GM23338 (cell line): ENCODE measurements around the gene USP43. TPM values are rescaled to one million over a fixed set of nuclear protein-coding genes. Genes with fewer than 3 reads are reported as not detected.

Experiments
- ATAC-seq: fragments of 200-7000 bp; cut with Tn5 transposase; 3 replicates; pipeline ENCODE4 v1.9.1; 2020
- DNase-seq: peaks from one replicate; pipeline ENCODE4 v3.0.0-alpha.2; 2015; ENCODE audit warnings: low spot score
- H2AFZ ChIP-seq: fragments of 200-600 bp; sonication (generic); 2 replicates; pipeline ENCODE4 v1.8.0; 2016; ENCODE audit warnings: antibody characterized with exemption, mild to moderate bottlenecking, moderate library complexity
- H3F3A ChIP-seq: fragments of 200-600 bp; sonication (generic); replicated peaks from 2 replicates; pipeline ENCODE4 v1.8.0; 2017; ENCODE audit warnings: antibody characterized with exemption, mixed run types, low read depth
- H3K27ac ChIP-seq: fragments of 200-600 bp; sonication (generic); 2 replicates; pipeline ENCODE4 v1.6.1; 2016; ENCODE audit warnings: low read depth
- H3K27me3 ChIP-seq: fragments of 200-600 bp; sonication (generic); 2 replicates; pipeline ENCODE4 v1.8.0; 2016; ENCODE audit warnings: mild to moderate bottlenecking, mixed run types, moderate library complexity; ENCODE audit not compliant: insufficient read depth
- H3K36me3 ChIP-seq: fragments of 200-600 bp; sonication (generic); 2 replicates; pipeline ENCODE4 v1.8.0; 2016; ENCODE audit warnings: mild to moderate bottlenecking; ENCODE audit not compliant: insufficient read depth
- H3K4me1 ChIP-seq: fragments of 200-600 bp; sonication (generic); 2 replicates; pipeline ENCODE4 v1.8.0; 2016; ENCODE audit warnings: mild to moderate bottlenecking, moderate library complexity; ENCODE audit not compliant: insufficient read depth
- H3K4me2 ChIP-seq: fragments of 200-600 bp; sonication (generic); 2 replicates; pipeline ENCODE4 v1.7.1; 2017; ENCODE audit warnings: mixed run types
- H3K4me3 ChIP-seq: fragments of 200-600 bp; sonication (generic); 2 replicates; pipeline ENCODE4 v1.6.1; 2016; ENCODE audit warnings: mixed run types
- H3K79me2 ChIP-seq: fragments of 200-600 bp; sonication (generic); replicated peaks from 2 replicates; pipeline ENCODE4 v1.8.0; 2017; ENCODE audit warnings: mild to moderate bottlenecking; ENCODE audit not compliant: insufficient read depth
- H3K9me2 ChIP-seq: fragments of 200-600 bp; sonication (generic); 2 replicates; pipeline ENCODE4 v1.8.0; 2017; ENCODE audit not compliant: insufficient read depth
- H4K20me1 ChIP-seq: fragments of 200-600 bp; sonication (generic); replicated peaks from 2 replicates; pipeline ENCODE4 v1.8.0; 2017; ENCODE audit warnings: mild to moderate bottlenecking; ENCODE audit not compliant: insufficient read depth
- H3K27ac Mint-ChIP-seq: 2 replicates; pipeline ENCODE4 v1.8.0; 2020; ENCODE audit warnings: inconsistent platforms, mild to moderate bottlenecking, moderate library complexity, mixed read lengths
- H3K27me3 Mint-ChIP-seq: 3 replicates; pipeline ENCODE4 v1.8.0; 2022; ENCODE audit warnings: low read depth, mild to moderate bottlenecking, moderate library complexity, mixed read lengths, inconsistent platforms; ENCODE audit not compliant: insufficient read depth, poor library complexity
- H3K36me3 Mint-ChIP-seq: 3 replicates; pipeline ENCODE4 v1.8.0; 2021; ENCODE audit warnings: low read depth, mild to moderate bottlenecking, inconsistent platforms, moderate library complexity, mixed read lengths
- H3K4me1 Mint-ChIP-seq: 3 replicates; pipeline ENCODE4 v1.8.0; 2020; ENCODE audit warnings: mild to moderate bottlenecking, inconsistent platforms, mixed read lengths
- H3K4me3 Mint-ChIP-seq: 3 replicates; pipeline ENCODE4 v1.8.0; 2021; ENCODE audit warnings: moderate library complexity, mild to moderate bottlenecking, inconsistent platforms, mixed read lengths
- H3K9me3 Mint-ChIP-seq: 3 replicates; pipeline ENCODE4 v1.8.0; 2020; ENCODE audit warnings: moderate library complexity, mild to moderate bottlenecking, inconsistent platforms, mixed read lengths
- EZH2 ChIP-seq: fragments of 200-600 bp; sonication (generic); IDR thresholded peaks from one replicate; pipeline ENCODE4 v1.8.0; 2017; ENCODE audit warnings: antibody characterized with exemption, mild to moderate bottlenecking, low read depth; ENCODE audit not compliant: unreplicated experiment
- JUNB ChIP-seq: IDR thresholded peaks from one replicate; pipeline ENCODE4 v1.6.1; 2016; ENCODE audit warnings: antibody characterized with exemption; ENCODE audit not compliant: unreplicated experiment
- NANOG ChIP-seq: IDR thresholded peaks from 2 replicates; pipeline ENCODE4 v1.6.1; 2016; ENCODE audit warnings: antibody characterized with exemption, borderline replicate concordance
- STAT1 ChIP-seq: IDR thresholded peaks from one replicate; pipeline ENCODE4 v1.6.1; 2016; ENCODE audit warnings: antibody characterized with exemption; ENCODE audit not compliant: unreplicated experiment
- ZNF114 ChIP-seq: fragments of 250-450 bp; sonication (Bioruptor Pico); IDR thresholded peaks from 2 replicates; pipeline ENCODE4 v1.5.0; 2020; ENCODE audit warnings: mild to moderate bottlenecking, moderate library complexity
- ZNF331 ChIP-seq: fragments of 250-450 bp; sonication (Bioruptor Pico); IDR thresholded peaks from 2 replicates; pipeline ENCODE4 v1.5.0; 2020; ENCODE audit warnings: low read depth, mild to moderate bottlenecking, moderate library complexity
- polyA plus RNA-seq: library from polyadenylated mRNA; unstranded; fragments of >200 nt; fragmentation: Nextera tagmentation; extraction: Ambion mirVana; gene quantifications from 2 replicates; pipeline ENCODE4 v1.2.1, GENCODE V29; 2016
- total RNA-seq: library from RNA; depleted of rRNA; stranded (reverse); fragments of >200 nt; shearing (Covaris generic); gene quantifications from 2 replicates; pipeline ENCODE4 v1.2.3, GENCODE V29; 2014
- TF ChIP-seq, protein P1 (sequence below), 2 experiments: fragments of 200-600 bp in 1 of 2; sonication (generic) in 1 of 2; conservative IDR thresholded peaks; 2 replicates each; pipeline versions ENCODE4 v1.5.1 to v1.6.1; 2016 to 2017; ENCODE audit warnings: antibody characterized with exemption in 2 of 2, low read depth in 2 of 2, mild to moderate bottlenecking in 2 of 2, moderate library complexity in 1 of 2
- TF ChIP-seq, protein P2 (sequence below): IDR thresholded peaks from 2 replicates; pipeline ENCODE4 v1.6.1; 2016; ENCODE audit warnings: antibody characterized with exemption

The USP43 gene
- total and polyA plus RNA-seq, 2 experiments from 2014 or later, result 5.7 to 12.5 TPM

DNA sequence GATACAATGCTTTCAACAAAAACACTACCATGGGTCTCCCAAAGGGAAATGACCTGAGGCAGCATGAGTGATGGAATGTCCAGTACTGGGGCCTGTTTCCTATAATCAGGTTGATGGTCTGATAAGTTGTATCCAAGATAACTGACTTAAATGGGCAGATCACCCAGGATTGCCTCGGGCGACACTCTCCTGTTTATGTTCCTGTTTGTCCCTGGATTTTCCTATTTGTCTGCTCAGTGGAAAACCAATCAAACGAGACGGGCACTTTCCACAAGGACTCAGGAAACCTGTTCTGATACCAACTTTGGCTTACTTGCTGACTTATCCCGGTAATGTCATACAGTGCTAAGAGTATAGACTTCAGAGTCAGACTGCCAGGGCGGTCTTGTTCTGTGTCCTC lies 27.4 kb downstream of the USP43 start:
- H3K27me3 ChIP-seq, result no peaks in the 10 kb centered on the region
- no peak for DNase-seq
- peaks cover 25% of the 10 kb centered on the region for H3K4me1 Mint-ChIP-seq

DNA sequence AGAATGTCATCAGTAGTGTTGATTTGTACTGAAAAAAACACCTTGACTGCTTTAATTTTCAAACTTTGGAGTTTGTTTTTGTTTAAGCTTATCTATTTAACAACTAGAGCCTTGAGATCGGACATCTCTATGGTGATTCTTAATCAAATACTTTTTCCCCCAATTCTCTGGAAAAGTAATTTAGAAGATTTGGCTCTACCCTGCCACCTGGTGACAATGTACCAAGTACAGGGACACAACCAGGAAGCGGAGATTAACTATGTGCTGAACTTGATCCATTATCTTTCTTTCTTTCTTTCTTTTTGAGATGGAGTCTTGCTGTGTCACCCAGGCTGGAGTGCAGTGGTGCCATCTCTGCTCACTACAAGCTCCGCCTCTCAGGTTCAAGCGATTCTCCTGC lies 30.8 kb downstream of the USP43 start:
- H3K36me3 ChIP-seq, result peaks cover 11% of the 10 kb centered on the region
- peaks cover 3% of the 10 kb centered on the region; the same call in 2 of the 3 replicates for H3K4me1 Mint-ChIP-seq
- H3K9me2 ChIP-seq, result no peaks in the 10 kb centered on the region; the same call in 1 of the 2 replicates
- DNase-seq (peak; percentile 46), ATAC-seq (no peak)
- H3K27me3 ChIP-seq, result no peaks in the 10 kb centered on the region
- H3K27ac Mint-ChIP-seq, result no peak overlapping the region
- H3K4me3 ChIP-seq, result no peak overlapping the region
- H2AFZ ChIP-seq, result no peak overlapping the region
- no peaks in the 10 kb centered on the region for H3K79me2 ChIP-seq
- no peaks in the 10 kb centered on the region for H3K27me3 Mint-ChIP-seq
- H3K27ac ChIP-seq, result no peak overlapping the region
- H3K4me3 Mint-ChIP-seq, result no peak overlapping the region
- H3K9me3 Mint-ChIP-seq, result peaks cover 13% of the 10 kb centered on the region; the same call in 2 of the 3 replicates
- H3K4me1 ChIP-seq, result no peaks in the 10 kb centered on the region
- no peak for TF ChIP-seq NANOG
- TF ChIP-seq, protein P1, sequence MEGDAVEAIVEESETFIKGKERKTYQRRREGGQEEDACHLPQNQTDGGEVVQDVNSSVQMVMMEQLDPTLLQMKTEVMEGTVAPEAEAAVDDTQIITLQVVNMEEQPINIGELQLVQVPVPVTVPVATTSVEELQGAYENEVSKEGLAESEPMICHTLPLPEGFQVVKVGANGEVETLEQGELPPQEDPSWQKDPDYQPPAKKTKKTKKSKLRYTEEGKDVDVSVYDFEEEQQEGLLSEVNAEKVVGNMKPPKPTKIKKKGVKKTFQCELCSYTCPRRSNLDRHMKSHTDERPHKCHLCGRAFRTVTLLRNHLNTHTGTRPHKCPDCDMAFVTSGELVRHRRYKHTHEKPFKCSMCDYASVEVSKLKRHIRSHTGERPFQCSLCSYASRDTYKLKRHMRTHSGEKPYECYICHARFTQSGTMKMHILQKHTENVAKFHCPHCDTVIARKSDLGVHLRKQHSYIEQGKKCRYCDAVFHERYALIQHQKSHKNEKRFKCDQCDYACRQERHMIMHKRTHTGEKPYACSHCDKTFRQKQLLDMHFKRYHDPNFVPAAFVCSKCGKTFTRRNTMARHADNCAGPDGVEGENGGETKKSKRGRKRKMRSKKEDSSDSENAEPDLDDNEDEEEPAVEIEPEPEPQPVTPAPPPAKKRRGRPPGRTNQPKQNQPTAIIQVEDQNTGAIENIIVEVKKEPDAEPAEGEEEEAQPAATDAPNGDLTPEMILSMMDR (conservative IDR thresholded peaks at IDR 0.05; ENCODE audit: low read depth in 2 of 2), result peak; percentile 49 to 58
- no peak for TF ChIP-seq ZNF331 (CRISPR knock-in tag)
- H3F3A ChIP-seq, result no peaks in the 10 kb centered on the region
- H4K20me1 ChIP-seq, result no peaks in the 10 kb centered on the region; the same call in 1 of the 2 replicates
- H3K4me2 ChIP-seq, result no peak overlapping the region
- peaks cover 18% of the 10 kb centered on the region for H3K36me3 Mint-ChIP-seq

More for the DNA sequence above, 27.4 kb downstream of the USP43 start:
- 0 out of 2 replicates have a peak, but pooled peaks cover 6% of the 10 kb centered on the region for H3K4me1 ChIP-seq
- no peak overlapping the region for H3K27ac ChIP-seq
- no peaks in the 10 kb centered on the region for H3K79me2 ChIP-seq
- H2AFZ ChIP-seq, result no peak overlapping the region
- no peaks in the 10 kb centered on the region for H3F3A ChIP-seq
- Mint-ChIP-seq H3K9me3 (no peaks in the 10 kb centered on the region), H3K36me3 (peaks cover under 1% of the 10 kb centered on the region), H3K27ac (no peak overlapping the region), H3K4me3 (no peak overlapping the region), H3K27me3 (no peaks in the 10 kb centered on the region)
- no peaks in the 10 kb centered on the region; the same call in 1 of the 2 replicates for H4K20me1 ChIP-seq
- TF ChIP-seq EZH2, result no peak
- H3K36me3 ChIP-seq, result no peaks in the 10 kb centered on the region
- H3K4me2 ChIP-seq, result no peak overlapping the region
- ATAC-seq, result no peak
- H3K4me3 ChIP-seq, result no peak overlapping the region
- H3K9me2 ChIP-seq, result no peaks in the 10 kb centered on the region

DNA sequence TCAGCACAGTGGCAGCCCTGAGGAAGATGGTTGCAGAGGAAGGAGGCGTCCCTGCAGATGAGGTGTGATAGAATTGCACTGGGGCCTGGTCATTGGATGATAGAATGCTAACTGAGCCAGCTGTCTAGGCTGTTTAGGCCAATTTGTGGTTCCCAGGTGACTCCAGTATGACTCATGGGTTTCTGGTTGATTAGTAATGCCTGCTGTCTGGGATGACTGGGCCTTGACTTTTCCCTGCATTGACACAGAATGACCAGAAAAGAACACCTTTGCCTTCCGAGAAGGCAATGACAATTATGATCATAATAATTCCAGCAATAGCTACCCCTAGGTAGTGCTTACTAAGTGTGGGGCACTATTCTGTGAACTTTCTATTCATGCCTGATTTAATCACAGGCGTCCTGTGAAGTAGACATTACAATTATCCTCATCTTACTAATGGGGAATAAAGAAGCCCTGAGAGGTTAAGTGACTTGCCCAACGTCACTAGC lies 31.5 kb downstream of the USP43 start:
- Histone ChIP-seq H3K36me3 (peaks cover 11% of the 10 kb centered on the region), H3K27me3 (no peaks in the 10 kb centered on the region), H3K9me2 (no peaks in the 10 kb centered on the region; the same call in 1 of the 2 replicates), H3K27ac (no peak overlapping the region), H3K4me2 (no peak overlapping the region), H3F3A (no peaks in the 10 kb centered on the region), H2AFZ (no peak overlapping the region), H3K79me2 (no peaks in the 10 kb centered on the region), H3K4me1 (no peaks in the 10 kb centered on the region), H3K4me3 (no peak overlapping the region), H4K20me1 (no peaks in the 10 kb centered on the region; the same call in 1 of the 2 replicates)
- no peaks in the 10 kb centered on the region for H3K4me1 Mint-ChIP-seq
- H3K9me3 Mint-ChIP-seq, result peaks cover 13% of the 10 kb centered on the region; the same call in 2 of the 3 replicates
- H3K4me3 Mint-ChIP-seq, result no peak overlapping the region
- DNase-seq, result no peak
- H3K27ac Mint-ChIP-seq, result no peak overlapping the region
- no peak for ATAC-seq
- H3K36me3 Mint-ChIP-seq, result peaks cover 19% of the 10 kb centered on the region
- H3K27me3 Mint-ChIP-seq, result no peaks in the 10 kb centered on the region
- TF ChIP-seq, protein P2, sequence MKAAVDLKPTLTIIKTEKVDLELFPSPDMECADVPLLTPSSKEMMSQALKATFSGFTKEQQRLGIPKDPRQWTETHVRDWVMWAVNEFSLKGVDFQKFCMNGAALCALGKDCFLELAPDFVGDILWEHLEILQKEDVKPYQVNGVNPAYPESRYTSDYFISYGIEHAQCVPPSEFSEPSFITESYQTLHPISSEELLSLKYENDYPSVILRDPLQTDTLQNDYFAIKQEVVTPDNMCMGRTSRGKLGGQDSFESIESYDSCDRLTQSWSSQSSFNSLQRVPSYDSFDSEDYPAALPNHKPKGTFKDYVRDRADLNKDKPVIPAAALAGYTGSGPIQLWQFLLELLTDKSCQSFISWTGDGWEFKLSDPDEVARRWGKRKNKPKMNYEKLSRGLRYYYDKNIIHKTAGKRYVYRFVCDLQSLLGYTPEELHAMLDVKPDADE, result no peak
- no peak for TF ChIP-seq STAT1
- TF ChIP-seq NANOG, result no peak
- TF ChIP-seq JUNB, result no peak
- no peak for TF ChIP-seq ZNF114
- no peak for TF ChIP-seq ZNF331 (CRISPR knock-in tag)
